H9 (cell line): ENCODE data around the gene DEPDC5. TPM values are rescaled to one million over a fixed set of nuclear protein-coding genes. Genes with fewer than 3 reads are reported as not detected.
A peak's percentile ranks its signal among the peaks of the same experiment; 100 is the strongest.

Source experiments
- DNase-seq: peaks from one replicate; pipeline ENCODE4 v3.0.0-alpha.2; 2017
- H2AFZ ChIP-seq: one replicate; pipeline ENCODE4 v1.6.1; 2013; ENCODE audit warnings: mild to moderate bottlenecking, low read length, control low read depth, moderate library complexity
- H2AK5ac ChIP-seq: 2 replicates; pipeline ENCODE4 v1.6.1; 2013; ENCODE audit warnings: low read length, control low read depth, mixed read lengths; ENCODE audit not compliant: insufficient read length
- H2BK120ac ChIP-seq: one replicate; pipeline ENCODE4 v1.6.1; 2013; ENCODE audit warnings: low read depth, mild to moderate bottlenecking, low read length, control low read depth, inconsistent platforms; ENCODE audit not compliant: poor library complexity, severe bottlenecking
- H2BK12ac ChIP-seq: 2 replicates; pipeline ENCODE4 v1.6.1; 2013; ENCODE audit warnings: low read length, control low read depth, mixed read lengths, low read depth; ENCODE audit not compliant: insufficient read length
- H2BK15ac ChIP-seq: 2 replicates; pipeline ENCODE4 v1.6.1; 2013; ENCODE audit warnings: low read depth, low read length, control low read depth
- H2BK20ac ChIP-seq: one replicate; pipeline ENCODE4 v1.6.1; 2013; ENCODE audit warnings: low read depth, mild to moderate bottlenecking, low read length, control low read depth, inconsistent platforms; ENCODE audit not compliant: poor library complexity, severe bottlenecking
- H2BK5ac ChIP-seq: 2 replicates; pipeline ENCODE4 v1.6.1; 2013; ENCODE audit warnings: low read length, control low read depth, mixed read lengths; ENCODE audit not compliant: insufficient read length
- H3K14ac ChIP-seq: 2 replicates; pipeline ENCODE4 v1.6.1; 2013; ENCODE audit warnings: low read length, control low read depth; ENCODE audit not compliant: insufficient read depth
- H3K18ac ChIP-seq: 2 replicates; pipeline ENCODE4 v1.6.1; 2013; ENCODE audit warnings: low read depth, mild to moderate bottlenecking, mixed read lengths, low read length, control low read depth; ENCODE audit not compliant: insufficient read length
- H3K23ac ChIP-seq: 2 replicates; pipeline ENCODE4 v1.6.1; 2013; ENCODE audit warnings: low read length, control low read depth, mixed read lengths, low read depth; ENCODE audit not compliant: insufficient read length
- H3K23me2 ChIP-seq: 2 replicates; pipeline ENCODE4 v1.6.1; 2013; ENCODE audit warnings: low read depth, mild to moderate bottlenecking, mixed read lengths, low read length, control low read depth; ENCODE audit not compliant: insufficient read length, poor library complexity, severe bottlenecking
- H3K27ac ChIP-seq: 2 replicates; pipeline ENCODE4 v1.5.1; 2013; ENCODE audit warnings: low read length, control low read depth, mixed read lengths, low read depth; ENCODE audit not compliant: insufficient read length
- H3K27me3 ChIP-seq: 2 replicates; pipeline ENCODE4 v1.6.1; 2013; ENCODE audit warnings: low read length, control low read depth, inconsistent platforms; ENCODE audit not compliant: insufficient read depth
- H3K4ac ChIP-seq: 2 replicates; pipeline ENCODE4 v1.6.1; 2013; ENCODE audit warnings: low read depth, mild to moderate bottlenecking, control low read depth, inconsistent platforms, low read length, moderate library complexity
- H3K4me1 ChIP-seq: 2 replicates; pipeline ENCODE4 v1.6.1; 2013; ENCODE audit warnings: low read length, control low read depth, inconsistent platforms; ENCODE audit not compliant: insufficient read depth
- H3K4me2 ChIP-seq: 2 replicates; pipeline ENCODE4 v1.6.1; 2013; ENCODE audit warnings: low read length, control low read depth, mixed read lengths; ENCODE audit not compliant: insufficient read length, insufficient read depth
- H3K56ac ChIP-seq: 2 replicates; pipeline ENCODE4 v1.6.1; 2013; ENCODE audit warnings: low read depth, mild to moderate bottlenecking, mixed read lengths, low read length, control low read depth; ENCODE audit not compliant: insufficient read length
- H3K79me1 ChIP-seq: 2 replicates; pipeline ENCODE4 v1.6.1; 2013; ENCODE audit warnings: low read depth, mild to moderate bottlenecking, moderate library complexity, low read length, control low read depth, inconsistent platforms; ENCODE audit not compliant: insufficient read depth, poor library complexity, severe bottlenecking
- H3K79me2 ChIP-seq: 2 replicates; pipeline ENCODE4 v1.6.1; 2013; ENCODE audit warnings: low read length, control low read depth, inconsistent platforms; ENCODE audit not compliant: insufficient read depth
- H3K9ac ChIP-seq: 2 replicates; pipeline ENCODE4 v1.6.1; 2013; ENCODE audit warnings: low read length, control low read depth, mixed read lengths; ENCODE audit not compliant: insufficient read length; ENCODE audit errors: extremely low read depth
- H3K9me3 ChIP-seq: one replicate; pipeline ENCODE4 v1.6.1; 2013; ENCODE audit warnings: low read depth, low read length, inconsistent platforms; ENCODE audit not compliant: control insufficient read depth
- H3T11ph ChIP-seq: one replicate; pipeline ENCODE4 v1.6.1; 2013; ENCODE audit warnings: mild to moderate bottlenecking, low read length, control low read depth, inconsistent platforms
- H4K20me1 ChIP-seq: one replicate; pipeline ENCODE4 v1.6.1; 2013; ENCODE audit not compliant: control insufficient read depth, insufficient read length, insufficient read depth
- H4K5ac ChIP-seq: 2 replicates; pipeline ENCODE4 v1.6.1; 2013; ENCODE audit warnings: low read depth, mild to moderate bottlenecking, mixed read lengths, low read length, control low read depth; ENCODE audit not compliant: insufficient read length
- H4K8ac ChIP-seq: replicated peaks from 2 replicates; pipeline ENCODE4 v1.6.1; 2013; ENCODE audit warnings: low read length, control low read depth, mixed read lengths, low read depth; ENCODE audit not compliant: insufficient read length
- H4K91ac ChIP-seq: 2 replicates; pipeline ENCODE4 v1.6.1; 2013; ENCODE audit warnings: low read depth, mild to moderate bottlenecking, moderate library complexity, mixed read lengths, low read length, control low read depth; ENCODE audit not compliant: insufficient read length
- H3K27ac Mint-ChIP-seq, 3 experiments: 2 replicates in 2 of 3; 3 replicates in 1 of 3; pipeline ENCODE4 v1.8.0; 2020 to 2021; ENCODE audit warnings: mixed read lengths in 3 of 3, mild to moderate bottlenecking in 1 of 3, moderate library complexity in 1 of 3
- H3K27me3 Mint-ChIP-seq: 2 replicates; pipeline ENCODE4 v1.8.0; 2021; ENCODE audit warnings: low read depth, mild to moderate bottlenecking, moderate library complexity, mixed read lengths
- H3K36me3 Mint-ChIP-seq, 3 experiments: 2 replicates in 2 of 3; 3 replicates in 1 of 3; pipeline ENCODE4 v1.8.0; 2020 to 2021; ENCODE audit warnings: low read depth in 3 of 3, mixed read lengths in 3 of 3; ENCODE audit not compliant: insufficient read depth in 1 of 3
- H3K4me1 Mint-ChIP-seq, 2 experiments: 2 replicates each; pipeline ENCODE4 v1.8.0; 2020; ENCODE audit warnings: mixed read lengths in 2 of 2
- H3K4me3 Mint-ChIP-seq, 2 experiments: 2 replicates in 1 of 2; 3 replicates in 1 of 2; pipeline ENCODE4 v1.8.0; 2020 to 2021; ENCODE audit warnings: mild to moderate bottlenecking in 2 of 2, mixed read lengths in 2 of 2, moderate library complexity in 1 of 2
- H3K9me3 Mint-ChIP-seq, 2 experiments: 2 replicates in 1 of 2; 3 replicates in 1 of 2; pipeline ENCODE4 v1.8.0; 2020; ENCODE audit warnings: mild to moderate bottlenecking in 2 of 2, mixed read lengths in 2 of 2, moderate library complexity in 1 of 2
- WGBS: extraction: QIAGEN DNeasy Blood & Tissue Kit; methylation state at CpG from one replicate; pipeline ENCODE4 v1.1.7; 2013; ENCODE audit warnings: missing lambda C conversion rate, low lambda C conversion rate, mixed read lengths; ENCODE audit not compliant: insufficient read length; ENCODE audit errors: extremely low coverage; 5-methylcytosine and 5-hydroxymethylcytosine counted together
- long read RNA-seq: library from polyadenylated mRNA; unstranded; transcript quantifications from one replicate; pipeline ENCODE4 v2.0.0, GENCODE V29; 2020
- total RNA-seq: library from RNA; stranded (reverse); gene quantifications from 2 replicates; pipeline ENCODE4 v1.2.1, GENCODE V29; 2021
- TF ChIP-seq, protein P1 (sequence below): fragments of 200-600 bp; sonication (generic); conservative IDR thresholded peaks from 3 replicates; pipeline ENCODE4 v1.8.0; 2021; ENCODE audit warnings: antibody characterized with exemption, mild to moderate bottlenecking

Gene DEPDC5
- 26.8 and 29.2 TPM in 2 replicates for total RNA-seq
- long read RNA-seq, full-length matches to known transcripts = 10 of 29 reads
- long read RNA-seq, partial matches to known transcripts = 9 of 29 reads
- long read RNA-seq, other reads (novel, unspliced or antisense) = 10 of 29 reads

GRCh38 chr22:31753634-31754501 lies at the start of gene DEPDC5:
Gene DEPDC5, plus strand, starts transcription at chr22:31754019. Its CDS starts 903 bp downstream, at chr22:31754922.
- peak; percentile 98 for DNase-seq
- Histone ChIP-seq H2BK120ac (no peak within 1 kb of the TSS), H2AFZ (no peak within 1 kb of the TSS), H4K5ac (no peak within 1 kb of the TSS), H3K9me3 (no peaks in the 10 kb centered on the region), H3K9ac (peak within 1 kb of the TSS; percentile 87), H3K56ac (no peak within 1 kb of the TSS), H3K4me1 (peaks cover 6% of the 10 kb centered on the region; the same call in 1 of the 2 replicates), H2BK5ac (no peak within 1 kb of the TSS), H3T11ph (no peak within 1 kb of the TSS), H3K23me2 (peaks cover 17% of the 10 kb centered on the region), H4K20me1 (no peaks in the 10 kb centered on the region), H3K79me1 (no peaks in the 10 kb centered on the region), H2BK15ac (no peak within 1 kb of the TSS), H4K91ac (no peak within 1 kb of the TSS), H3K4me2 (peak within 1 kb of the TSS; percentile 79), H2BK20ac (no peak within 1 kb of the TSS), H3K27ac (peak within 1 kb of the TSS; percentile 73), H2BK12ac (no peak within 1 kb of the TSS), H3K27me3 (no peaks in the 10 kb centered on the region), H3K23ac (no peak within 1 kb of the TSS), H3K14ac (no peak within 1 kb of the TSS), H3K18ac (peak within 1 kb of the TSS; percentile 86), H4K8ac (no peak within 1 kb of the TSS), H3K79me2 (peaks cover 5% of the 10 kb centered on the region; the same call in 1 of the 2 replicates), H3K4ac (no peak within 1 kb of the TSS), H2AK5ac (no peak within 1 kb of the TSS)
- Mint-ChIP-seq H3K9me3 (no peaks in the 10 kb centered on the region; a peak in 1 of 5 replicates), H3K4me1 (peaks cover 32 to 35% of the 10 kb centered on the region in 2 experiments), H3K4me3 (peak within 1 kb of the TSS; percentile 83 to 84), H3K27ac (peak within 1 kb of the TSS; percentile 100), H3K36me3 (peaks cover 4 to 8% (median 6%) of the 10 kb centered on the region in 3 experiments; a peak in 4 of 7 replicates), H3K27me3 (no peaks in the 10 kb centered on the region)
- no CpG with 5 or more reads among the region's 65 CpGs for WGBS
- TF ChIP-seq, protein P1, sequence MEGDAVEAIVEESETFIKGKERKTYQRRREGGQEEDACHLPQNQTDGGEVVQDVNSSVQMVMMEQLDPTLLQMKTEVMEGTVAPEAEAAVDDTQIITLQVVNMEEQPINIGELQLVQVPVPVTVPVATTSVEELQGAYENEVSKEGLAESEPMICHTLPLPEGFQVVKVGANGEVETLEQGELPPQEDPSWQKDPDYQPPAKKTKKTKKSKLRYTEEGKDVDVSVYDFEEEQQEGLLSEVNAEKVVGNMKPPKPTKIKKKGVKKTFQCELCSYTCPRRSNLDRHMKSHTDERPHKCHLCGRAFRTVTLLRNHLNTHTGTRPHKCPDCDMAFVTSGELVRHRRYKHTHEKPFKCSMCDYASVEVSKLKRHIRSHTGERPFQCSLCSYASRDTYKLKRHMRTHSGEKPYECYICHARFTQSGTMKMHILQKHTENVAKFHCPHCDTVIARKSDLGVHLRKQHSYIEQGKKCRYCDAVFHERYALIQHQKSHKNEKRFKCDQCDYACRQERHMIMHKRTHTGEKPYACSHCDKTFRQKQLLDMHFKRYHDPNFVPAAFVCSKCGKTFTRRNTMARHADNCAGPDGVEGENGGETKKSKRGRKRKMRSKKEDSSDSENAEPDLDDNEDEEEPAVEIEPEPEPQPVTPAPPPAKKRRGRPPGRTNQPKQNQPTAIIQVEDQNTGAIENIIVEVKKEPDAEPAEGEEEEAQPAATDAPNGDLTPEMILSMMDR = no peak
